GM12878 (cell line): Measurements from ENCODE around the gene NPR2. TPM values are rescaled to one million over a fixed set of nuclear protein-coding genes. Genes with fewer than 3 reads are reported as not detected.

Experiments used
- ATAC-seq: fragments of 200-7000 bp; cut with Tn5 transposase; 3 replicates; pipeline ENCODE4 v1.9.1; 2020; ENCODE audit warnings: mild to moderate bottlenecking, moderate library complexity
- BruUV-seq: library from RNA; stranded (reverse); fragments of 400-500 nt; replicated peaks from 2 replicates; lab custom pipeline; 2021; lab: Mats Ljungman, UMichigan
- CTCF ChIA-PET: fragments of 300-600 bp; sonication (Branson Sonifier 250); formaldehyde crosslinking; extraction: SDS; loops from one replicate; lab custom pipeline; 2021; ENCODE audit warnings: inconsistent platforms; lab: Yijun Ruan, JAX
- POLR2A ChIA-PET: fragments of 350-600 bp; formaldehyde crosslinking; extraction: SDS; loops from one replicate; lab custom pipeline; 2021; ENCODE audit warnings: inconsistent platforms; lab: Charles Lee
- RAD21 ChIA-PET: fragments of 300-600 bp; sonication (Branson Sonifier 250); formaldehyde crosslinking; loops from one replicate; lab custom pipeline; 2023; ENCODE audit warnings: antibody characterized with exemption; ENCODE audit not compliant: unreplicated experiment; lab: Charles Lee
- SMC1A ChIA-PET: fragments of 300-600 bp; sonication (Branson Sonifier 250); formaldehyde crosslinking; loops from one replicate; lab custom pipeline; 2023; ENCODE audit not compliant: unreplicated experiment, uncharacterized antibody; lab: Charles Lee
- DNase-seq: peaks from one replicate; pipeline ENCODE4 v3.0.0-alpha.2; 2011; ENCODE audit warnings: low read depth, low spot score
- FAIRE-seq: peaks from 3 replicates; lab custom pipeline; 2011; peaks lifted over from hg19 to GRCh38; lab: Jason Lieb, UNC
- H2AFZ ChIP-seq: 2 replicates; pipeline ENCODE4 v1.6.0; 2011; ENCODE audit warnings: low read depth, low read length, control low read depth; ENCODE audit not compliant: control insufficient read depth
- H3K27ac ChIP-seq: 2 replicates; pipeline ENCODE4 v1.5.1; 2011; ENCODE audit warnings: control low read depth; ENCODE audit not compliant: control insufficient read depth, insufficient read depth
- H3K27me3 ChIP-seq, 2 experiments: replicated peaks in 1 of 2; 2 replicates each; pipeline versions ENCODE4 v1.6.0 to v1.6.1; 2011; ENCODE audit warnings: low read length in 1 of 2; ENCODE audit not compliant: control insufficient read depth in 2 of 2, insufficient read depth in 2 of 2
- H3K36me3 ChIP-seq, 2 experiments: 2 replicates each; pipeline ENCODE4 v1.5.1; 2011; ENCODE audit warnings: low read length in 1 of 2; ENCODE audit not compliant: control insufficient read depth in 2 of 2, insufficient read depth in 2 of 2
- H3K4me1 ChIP-seq: 2 replicates; pipeline ENCODE4 v1.6.1; 2011; ENCODE audit warnings: mild to moderate bottlenecking, low read length, moderate library complexity, mixed read lengths; ENCODE audit not compliant: control insufficient read depth, insufficient read depth
- H3K4me2 ChIP-seq: 2 replicates; pipeline ENCODE4 v1.6.0; 2011; ENCODE audit warnings: control low read depth; ENCODE audit not compliant: control insufficient read depth, insufficient read depth
- H3K4me3 ChIP-seq: fragments of 200-600 bp; sonication (generic); 2 replicates; pipeline ENCODE4 v1.5.1; 2016
- H3K79me2 ChIP-seq: 2 replicates; pipeline ENCODE4 v1.6.0; 2011; ENCODE audit warnings: low read length; ENCODE audit not compliant: control insufficient read depth, insufficient read depth
- H3K9ac ChIP-seq: 2 replicates; pipeline ENCODE4 v1.8.0; 2011; ENCODE audit warnings: low read length, control low read depth, mixed read lengths; ENCODE audit not compliant: control insufficient read depth, insufficient read depth
- H3K9me3 ChIP-seq: replicated peaks from 3 replicates; pipeline ENCODE4 v1.5.1; 2011; ENCODE audit warnings: mild to moderate bottlenecking, low read length; ENCODE audit not compliant: control insufficient read depth, insufficient read depth
- H4K20me1 ChIP-seq: 2 replicates; pipeline ENCODE4 v1.6.0; 2011; ENCODE audit not compliant: control insufficient read depth, insufficient read depth
- CBX5 ChIP-seq: sonication (generic); IDR thresholded peaks from 2 replicates; pipeline ENCODE4 v1.6.1; 2016; ENCODE audit warnings: low read depth, moderate library complexity, mild to moderate bottlenecking, inconsistent platforms
- NBN ChIP-seq: fragments of 450-650 bp; IDR thresholded peaks from 2 replicates; pipeline ENCODE4 v1.6.1; 2016
- SREBF1 ChIP-seq: IDR thresholded peaks from 2 replicates; pipeline ENCODE4 v1.6.1; 2012; ENCODE audit warnings: mild to moderate bottlenecking, low read length
- ZNF384 ChIP-seq: IDR thresholded peaks from 2 replicates; pipeline ENCODE4 v1.6.1; 2012; ENCODE audit warnings: low read depth, mild to moderate bottlenecking, low read length, improper control_type of control experiment, borderline replicate concordance
- ZSCAN29 ChIP-seq: fragments of 450-650 bp; IDR thresholded peaks from 2 replicates; pipeline ENCODE4 v1.6.1; 2017; ENCODE audit warnings: mild to moderate bottlenecking, moderate library complexity
- WGBS: methylation state at CpG from one replicate; pipeline ENCODE4 v1.1.6; 2016; ENCODE audit warnings: low lambda C conversion rate; ENCODE audit not compliant: insufficient replicate concordance, insufficient coverage; ENCODE audit errors: missing lambda C conversion rate; 5-methylcytosine and 5-hydroxymethylcytosine counted together
- in situ Hi-C: fragments of 300-500 bp; cut with MboI; formaldehyde crosslinking; loops from 9 replicates; pipeline ENCODE4 v1.14.3; 2018; ENCODE audit warnings: mixed read lengths
- intact Hi-C: fragments of 100-400 bp; cut with micrococcal nuclease; formaldehyde crosslinking; loops from one replicate; pipeline ENCODE4 v1.14.2; 2022; ENCODE audit not compliant: unreplicated experiment
- polyA plus RNA-seq, 11 experiments: library from polyadenylated mRNA; depleted of rRNA in 4 of 11; unstranded in 6 of 11; stranded (reverse) in 5 of 11; fragments of >200 nt; fragmentation: Nextera tagmentation in 4 of 11; fragmentation: Illumina TruSeq in 1 of 11; extraction: Ambion mirVana in 4 of 11; extraction: Trizol in 1 of 11; gene quantifications; 1 replicate in 1 of 11; 2 replicates in 10 of 11; pipeline versions ENCODE4 v1.2.1 to v1.2.3, GENCODE V29; 2011 to 2016; ENCODE audit warnings: inconsistent platforms in 2 of 11, missing spikeins in 2 of 11, low read depth in 1 of 11
- total RNA-seq, 4 experiments: library from RNA; depleted of rRNA in 3 of 4; stranded (reverse); fragments of >200 nt in 3 of 4; fragmentation: Illumina TruSeq in 1 of 4; extraction: Trizol in 1 of 4; gene quantifications; 2 replicates each; pipeline versions ENCODE4 v1.2.1 to v1.2.3, GENCODE V29; 2013 to 2021
- TF ChIP-seq, protein P1 (sequence below): fragments of 450-650 bp; IDR thresholded peaks from 2 replicates; pipeline ENCODE4 v1.6.1; 2018; ENCODE audit warnings: mild to moderate bottlenecking, low read depth, moderate library complexity; ENCODE audit not compliant: partially characterized antibody
- TF ChIP-seq, protein P2 (sequence below): IDR thresholded peaks from 2 replicates; pipeline ENCODE4 v1.6.1; 2012; ENCODE audit warnings: low read length, inconsistent platforms
- TF ChIP-seq, protein P3 (sequence below): IDR thresholded peaks from 2 replicates; pipeline ENCODE4 v1.6.1; 2012; ENCODE audit warnings: mild to moderate bottlenecking, low read depth, low read length
- TF ChIP-seq, protein P4 (sequence below): fragments of 450-650 bp; conservative IDR thresholded peaks from 2 replicates; pipeline ENCODE4 v1.6.1; 2017; ENCODE audit warnings: mild to moderate bottlenecking, moderate library complexity

NPR2 gene
- total and polyA plus RNA-seq, 10 of the 15 experiments (the other 5 are each of a cell fraction or from before 2014, with no cell fraction given) = 2.0 to 20.9 (median 6.8) TPM

DNA sequence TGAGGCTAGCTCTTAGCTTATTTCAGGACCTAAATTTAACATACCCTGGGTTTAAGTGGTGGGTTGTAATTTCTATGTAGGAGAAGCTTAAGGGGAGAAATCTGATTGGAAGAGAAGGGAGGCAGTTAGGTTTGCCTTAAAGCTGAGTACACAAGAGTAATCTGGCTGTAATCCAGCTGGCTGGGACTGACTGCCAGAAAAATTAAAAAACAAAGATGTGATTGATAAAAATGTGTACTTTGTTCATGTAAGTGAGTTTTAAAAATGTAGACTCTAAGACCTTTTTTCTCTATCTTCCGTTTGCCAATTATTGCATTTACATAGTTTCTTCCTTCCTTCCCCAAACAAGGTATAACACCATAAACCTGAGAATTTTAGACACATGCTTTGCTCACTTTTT, 19.9 kb upstream of the NPR2 start (continued):
- TF ChIP-seq CBX5 = no peak
- TF ChIP-seq ZNF384 = no peak
- TF ChIP-seq, protein P1, sequence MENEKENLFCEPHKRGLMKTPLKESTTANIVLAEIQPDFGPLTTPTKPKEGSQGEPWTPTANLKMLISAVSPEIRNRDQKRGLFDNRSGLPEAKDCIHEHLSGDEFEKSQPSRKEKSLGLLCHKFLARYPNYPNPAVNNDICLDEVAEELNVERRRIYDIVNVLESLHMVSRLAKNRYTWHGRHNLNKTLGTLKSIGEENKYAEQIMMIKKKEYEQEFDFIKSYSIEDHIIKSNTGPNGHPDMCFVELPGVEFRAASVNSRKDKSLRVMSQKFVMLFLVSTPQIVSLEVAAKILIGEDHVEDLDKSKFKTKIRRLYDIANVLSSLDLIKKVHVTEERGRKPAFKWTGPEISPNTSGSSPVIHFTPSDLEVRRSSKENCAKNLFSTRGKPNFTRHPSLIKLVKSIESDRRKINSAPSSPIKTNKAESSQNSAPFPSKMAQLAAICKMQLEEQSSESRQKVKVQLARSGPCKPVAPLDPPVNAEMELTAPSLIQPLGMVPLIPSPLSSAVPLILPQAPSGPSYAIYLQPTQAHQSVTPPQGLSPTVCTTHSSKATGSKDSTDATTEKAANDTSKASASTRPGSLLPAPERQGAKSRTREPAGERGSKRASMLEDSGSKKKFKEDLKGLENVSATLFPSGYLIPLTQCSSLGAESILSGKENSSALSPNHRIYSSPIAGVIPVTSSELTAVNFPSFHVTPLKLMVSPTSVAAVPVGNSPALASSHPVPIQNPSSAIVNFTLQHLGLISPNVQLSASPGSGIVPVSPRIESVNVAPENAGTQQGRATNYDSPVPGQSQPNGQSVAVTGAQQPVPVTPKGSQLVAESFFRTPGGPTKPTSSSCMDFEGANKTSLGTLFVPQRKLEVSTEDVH = no peak

DNA sequence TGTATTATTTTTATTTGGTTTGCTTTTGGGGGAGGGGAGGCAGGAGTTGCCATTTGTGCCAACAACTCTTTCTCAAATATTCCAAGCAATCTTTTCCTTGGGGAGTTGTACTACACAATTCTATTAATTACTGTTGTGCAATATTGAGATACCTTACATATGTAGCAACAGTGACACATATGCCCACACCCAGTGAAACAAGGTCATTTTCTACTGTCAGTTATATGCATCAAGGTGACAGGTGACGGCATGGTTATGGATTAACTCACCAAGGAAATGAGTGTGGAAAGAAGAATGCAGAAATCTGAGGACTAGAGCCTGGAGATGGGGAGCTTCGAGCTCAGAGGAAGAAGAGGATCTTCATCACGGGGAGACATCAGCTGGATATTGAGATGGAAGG, 19.4 kb upstream of the NPR2 start:
- no peak overlapping the region for H3K27ac ChIP-seq
- peaks cover 0 to 3% of the 10 kb centered on the region in 2 experiments; a peak in 1 of 4 replicates for H3K36me3 ChIP-seq
- no peak for ATAC-seq
- ChIA-PET SMC1A (interaction anchor here (0.9 to 1.7 kb wide), 5 partner anchors 10 to 125 kb away, joined by 3 to 5 read pairs (median 3); no protein-coding TSS in a partner anchor), RAD21 (no interaction called here), CTCF (interaction anchor here (0.9 to 4.7 kb wide), 12 partner anchors 10 to 110 kb away, joined by 3 to 23 read pairs (median 3); partner anchors contain the start of genes GBA2 and RGP1), POLR2A (interaction anchor here (0.7 kb wide), 1 partner anchor 99 kb away, joined by 4 read pairs; no protein-coding TSS in a partner anchor)
- peaks cover 2% of the 10 kb centered on the region; the same call in 1 of the 2 replicates for H3K79me2 ChIP-seq
- no peak for DNase-seq
- no peak overlapping the region for H3K4me3 ChIP-seq
- 71% methylated on average over 3 of the region's 3 CpGs for WGBS
- no peaks in the 10 kb centered on the region for H3K27me3 ChIP-seq
- H2AFZ ChIP-seq = no peak overlapping the region
- no peaks in the 10 kb centered on the region for H4K20me1 ChIP-seq
- H3K4me1 ChIP-seq = no peaks in the 10 kb centered on the region
- H3K4me2 ChIP-seq = no peak overlapping the region
- in situ Hi-C loops (no loop called here), intact Hi-C loops (no loop called here)
- no peak overlapping the region for H3K9ac ChIP-seq
- no peak for FAIRE-seq
- BruUV-seq = no TSS peak
- H3K9me3 ChIP-seq = no peaks in the 10 kb centered on the region
- no peak for TF ChIP-seq SREBF1
- TF ChIP-seq, protein P2, sequence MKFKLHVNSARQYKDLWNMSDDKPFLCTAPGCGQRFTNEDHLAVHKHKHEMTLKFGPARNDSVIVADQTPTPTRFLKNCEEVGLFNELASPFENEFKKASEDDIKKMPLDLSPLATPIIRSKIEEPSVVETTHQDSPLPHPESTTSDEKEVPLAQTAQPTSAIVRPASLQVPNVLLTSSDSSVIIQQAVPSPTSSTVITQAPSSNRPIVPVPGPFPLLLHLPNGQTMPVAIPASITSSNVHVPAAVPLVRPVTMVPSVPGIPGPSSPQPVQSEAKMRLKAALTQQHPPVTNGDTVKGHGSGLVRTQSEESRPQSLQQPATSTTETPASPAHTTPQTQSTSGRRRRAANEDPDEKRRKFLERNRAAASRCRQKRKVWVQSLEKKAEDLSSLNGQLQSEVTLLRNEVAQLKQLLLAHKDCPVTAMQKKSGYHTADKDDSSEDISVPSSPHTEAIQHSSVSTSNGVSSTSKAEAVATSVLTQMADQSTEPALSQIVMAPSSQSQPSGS = no peak
- TF ChIP-seq, protein P3, sequence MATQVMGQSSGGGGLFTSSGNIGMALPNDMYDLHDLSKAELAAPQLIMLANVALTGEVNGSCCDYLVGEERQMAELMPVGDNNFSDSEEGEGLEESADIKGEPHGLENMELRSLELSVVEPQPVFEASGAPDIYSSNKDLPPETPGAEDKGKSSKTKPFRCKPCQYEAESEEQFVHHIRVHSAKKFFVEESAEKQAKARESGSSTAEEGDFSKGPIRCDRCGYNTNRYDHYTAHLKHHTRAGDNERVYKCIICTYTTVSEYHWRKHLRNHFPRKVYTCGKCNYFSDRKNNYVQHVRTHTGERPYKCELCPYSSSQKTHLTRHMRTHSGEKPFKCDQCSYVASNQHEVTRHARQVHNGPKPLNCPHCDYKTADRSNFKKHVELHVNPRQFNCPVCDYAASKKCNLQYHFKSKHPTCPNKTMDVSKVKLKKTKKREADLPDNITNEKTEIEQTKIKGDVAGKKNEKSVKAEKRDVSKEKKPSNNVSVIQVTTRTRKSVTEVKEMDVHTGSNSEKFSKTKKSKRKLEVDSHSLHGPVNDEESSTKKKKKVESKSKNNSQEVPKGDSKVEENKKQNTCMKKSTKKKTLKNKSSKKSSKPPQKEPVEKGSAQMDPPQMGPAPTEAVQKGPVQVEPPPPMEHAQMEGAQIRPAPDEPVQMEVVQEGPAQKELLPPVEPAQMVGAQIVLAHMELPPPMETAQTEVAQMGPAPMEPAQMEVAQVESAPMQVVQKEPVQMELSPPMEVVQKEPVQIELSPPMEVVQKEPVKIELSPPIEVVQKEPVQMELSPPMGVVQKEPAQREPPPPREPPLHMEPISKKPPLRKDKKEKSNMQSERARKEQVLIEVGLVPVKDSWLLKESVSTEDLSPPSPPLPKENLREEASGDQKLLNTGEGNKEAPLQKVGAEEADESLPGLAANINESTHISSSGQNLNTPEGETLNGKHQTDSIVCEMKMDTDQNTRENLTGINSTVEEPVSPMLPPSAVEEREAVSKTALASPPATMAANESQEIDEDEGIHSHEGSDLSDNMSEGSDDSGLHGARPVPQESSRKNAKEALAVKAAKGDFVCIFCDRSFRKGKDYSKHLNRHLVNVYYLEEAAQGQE = no peak
- no peak for TF ChIP-seq ZSCAN29
- TF ChIP-seq, protein P4, sequence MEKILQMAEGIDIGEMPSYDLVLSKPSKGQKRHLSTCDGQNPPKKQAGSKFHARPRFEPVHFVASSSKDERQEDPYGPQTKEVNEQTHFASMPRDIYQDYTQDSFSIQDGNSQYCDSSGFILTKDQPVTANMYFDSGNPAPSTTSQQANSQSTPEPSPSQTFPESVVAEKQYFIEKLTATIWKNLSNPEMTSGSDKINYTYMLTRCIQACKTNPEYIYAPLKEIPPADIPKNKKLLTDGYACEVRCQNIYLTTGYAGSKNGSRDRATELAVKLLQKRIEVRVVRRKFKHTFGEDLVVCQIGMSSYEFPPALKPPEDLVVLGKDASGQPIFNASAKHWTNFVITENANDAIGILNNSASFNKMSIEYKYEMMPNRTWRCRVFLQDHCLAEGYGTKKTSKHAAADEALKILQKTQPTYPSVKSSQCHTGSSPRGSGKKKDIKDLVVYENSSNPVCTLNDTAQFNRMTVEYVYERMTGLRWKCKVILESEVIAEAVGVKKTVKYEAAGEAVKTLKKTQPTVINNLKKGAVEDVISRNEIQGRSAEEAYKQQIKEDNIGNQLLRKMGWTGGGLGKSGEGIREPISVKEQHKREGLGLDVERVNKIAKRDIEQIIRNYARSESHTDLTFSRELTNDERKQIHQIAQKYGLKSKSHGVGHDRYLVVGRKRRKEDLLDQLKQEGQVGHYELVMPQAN = no peak
- TF ChIP-seq NBN = no peak
